Measurements from ENCODE around the gene FLACC1.

GRCh38 chr2:201257956-201258665 is 99.0 kb downstream of the FLACC1 start:
- TF ChIP-seq GATA2 (IDR thresholded peaks at IDR 0.05; ENCODE audit: low read depth, low read length) (no peak), GATA3 (IDR thresholded peaks at IDR 0.05; ENCODE audit: low read depth, low read length) (no peak)
